Mesendoderm (in vitro differentiated cells): ENCODE results near the gene TMEM229B.

Source experiments
- DNase-seq: peaks from one replicate; pipeline ENCODE4 v3.0.0; 2013
- H2AK5ac ChIP-seq: 2 replicates; pipeline ENCODE4 v1.6.1; 2013; ENCODE audit warnings: low read length, inconsistent platforms
- H2BK120ac ChIP-seq: 2 replicates; pipeline ENCODE4 v1.6.1; 2013; ENCODE audit warnings: low read depth, mild to moderate bottlenecking, low read length, moderate library complexity, mixed read lengths
- H2BK15ac ChIP-seq: replicated peaks from 2 replicates; pipeline ENCODE4 v1.6.1; 2013; ENCODE audit warnings: low read depth, mild to moderate bottlenecking, moderate library complexity
- H2BK5ac ChIP-seq: 2 replicates; pipeline ENCODE4 v1.6.1; 2013; ENCODE audit warnings: low read length, inconsistent platforms
- H3K18ac ChIP-seq: 2 replicates; pipeline ENCODE4 v1.6.1; 2013; ENCODE audit warnings: mild to moderate bottlenecking, low read length, mixed read lengths
- H3K23ac ChIP-seq: one replicate; pipeline ENCODE4 v1.6.1; 2013; ENCODE audit warnings: low read length
- H3K27ac ChIP-seq: 2 replicates; pipeline ENCODE4 v1.5.1; 2013; ENCODE audit warnings: low read depth, mild to moderate bottlenecking, inconsistent platforms, low read length, moderate library complexity
- H3K27me3 ChIP-seq: 2 replicates; pipeline ENCODE4 v1.6.1; 2013; ENCODE audit warnings: low read length, control low read depth, mild to moderate bottlenecking, inconsistent platforms; ENCODE audit not compliant: insufficient read depth, poor library complexity
- H3K36me3 ChIP-seq: 2 replicates; pipeline ENCODE4 v1.6.1; 2013; ENCODE audit warnings: low read length, inconsistent platforms; ENCODE audit not compliant: control insufficient read depth, insufficient read depth
- H3K4ac ChIP-seq: one replicate; pipeline ENCODE4 v1.6.1; 2013; ENCODE audit warnings: low read depth, mild to moderate bottlenecking, low read length, moderate library complexity
- H3K4me1 ChIP-seq: 2 replicates; pipeline ENCODE4 v1.6.1; 2013; ENCODE audit warnings: low read depth, low read length, inconsistent platforms; ENCODE audit not compliant: control insufficient read depth
- H3K4me2 ChIP-seq: 2 replicates; pipeline ENCODE4 v1.6.1; 2013; ENCODE audit warnings: low read length
- H3K4me3 ChIP-seq: 2 replicates; pipeline ENCODE4 v1.5.1; 2013; ENCODE audit warnings: mild to moderate bottlenecking, low read length
- H3K56ac ChIP-seq: one replicate; pipeline ENCODE4 v1.6.1; 2013; ENCODE audit warnings: low read length
- H3K79me1 ChIP-seq: 2 replicates; pipeline ENCODE4 v1.6.1; 2013; ENCODE audit warnings: low read length, inconsistent platforms
- H3K79me2 ChIP-seq: 2 replicates; pipeline ENCODE4 v1.6.1; 2013; ENCODE audit warnings: mild to moderate bottlenecking, low read length; ENCODE audit not compliant: control insufficient read depth, insufficient read depth
- H3K9ac ChIP-seq: 2 replicates; pipeline ENCODE4 v1.6.1; 2013; ENCODE audit warnings: low read length, inconsistent platforms
- H4K5ac ChIP-seq: one replicate; pipeline ENCODE4 v1.6.1; 2013; ENCODE audit warnings: low read length
- H4K8ac ChIP-seq: one replicate; pipeline ENCODE4 v1.6.1; 2013; ENCODE audit warnings: low read depth, mild to moderate bottlenecking, control low read depth, low read length, moderate library complexity
- WGBS: extraction: QIAGEN DNeasy Blood & Tissue Kit; methylation state at CpG from one replicate; pipeline ENCODE4 v1.1.7; 2013; ENCODE audit warnings: low lambda C conversion rate, missing lambda C conversion rate; ENCODE audit not compliant: insufficient coverage; ENCODE audit errors: extremely low coverage; 5-methylcytosine and 5-hydroxymethylcytosine counted together

Gene TMEM229B

DNA sequence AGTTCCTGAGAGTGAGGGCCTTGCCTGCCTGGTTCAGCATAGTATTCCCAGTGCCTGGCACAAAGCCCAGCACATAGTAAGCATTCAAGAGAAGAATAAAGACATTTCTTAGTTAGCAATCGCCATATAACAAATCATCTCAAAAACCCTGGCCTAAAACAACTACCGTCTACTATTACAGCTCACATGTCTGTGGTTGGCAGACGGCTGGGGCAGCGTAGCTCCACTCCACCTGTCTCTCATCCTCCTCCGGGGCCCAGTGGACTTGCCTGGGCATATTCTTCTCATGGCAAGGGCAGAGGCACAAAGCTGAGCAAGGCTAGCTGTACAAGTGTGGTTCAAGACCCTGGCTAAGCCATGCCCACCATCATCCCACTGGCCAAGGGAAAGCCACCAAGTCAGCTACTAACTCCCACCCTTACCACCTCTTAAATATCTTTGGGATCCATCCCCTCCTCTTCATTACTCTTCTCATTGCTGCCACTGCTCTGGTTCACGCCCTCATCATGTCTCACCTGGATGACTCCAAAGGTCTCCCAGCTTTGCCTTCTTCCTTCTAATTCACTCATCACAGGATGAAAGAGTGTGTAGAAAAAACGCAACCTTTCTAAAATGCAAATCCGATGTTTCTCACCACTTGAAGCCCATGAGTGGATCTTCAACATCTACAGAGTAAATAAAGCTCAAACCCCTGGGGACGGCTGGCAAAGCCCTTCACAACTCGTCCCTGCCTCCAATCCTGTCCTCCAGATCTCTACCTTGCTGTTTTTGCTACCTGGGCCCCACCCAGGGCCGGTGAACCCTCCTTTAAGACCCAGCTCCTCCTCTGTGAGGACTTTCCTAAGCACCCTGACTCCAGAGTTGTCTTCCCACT lies 10.4 kb downstream of the TMEM229B start:
- Histone ChIP-seq H2BK120ac (no peak overlapping the region), H3K4ac (no peak overlapping the region), H3K27me3 (no peaks in the 10 kb centered on the region), H3K23ac (no peak overlapping the region), H3K27ac (no peak overlapping the region), H3K9ac (no peak overlapping the region), H3K56ac (no peak overlapping the region), H3K4me2 (no peak overlapping the region), H3K18ac (no peak overlapping the region), H2BK15ac (no peak overlapping the region), H3K36me3 (no peaks in the 10 kb centered on the region), H4K8ac (no peak overlapping the region), H2AK5ac (no peak overlapping the region), H3K79me2 (no peaks in the 10 kb centered on the region), H3K4me3 (no peak overlapping the region), H2BK5ac (no peak overlapping the region), H3K4me1 (no peaks in the 10 kb centered on the region), H4K5ac (no peak overlapping the region), H3K79me1 (no peaks in the 10 kb centered on the region)
- no CpG with 5 or more reads among the region's 11 CpGs for WGBS
- no peak for DNase-seq

DNA sequence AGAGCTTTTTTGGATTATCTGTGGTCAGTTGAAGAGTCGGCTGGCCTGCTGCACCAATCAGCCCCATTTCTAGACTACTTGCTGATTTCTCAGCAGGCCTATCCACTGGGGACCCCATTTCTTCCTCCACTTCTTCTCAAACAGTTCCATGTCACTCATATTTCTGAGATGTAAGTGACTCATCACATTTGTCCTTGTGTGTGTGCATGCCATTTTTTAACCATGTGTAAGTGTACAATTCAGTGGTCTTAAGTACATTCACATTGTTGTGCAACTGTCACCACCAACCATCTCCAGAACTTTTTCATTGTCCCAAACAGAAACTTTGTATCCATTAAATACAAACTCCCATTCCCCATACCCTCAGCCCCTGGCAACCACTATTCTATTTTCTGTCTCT lies 14.2 kb downstream of the TMEM229B start:
- Histone ChIP-seq H3K4me3 (no peak overlapping the region), H3K9ac (no peak overlapping the region), H3K36me3 (no peaks in the 10 kb centered on the region), H3K27me3 (no peaks in the 10 kb centered on the region), H2BK5ac (no peak overlapping the region), H3K23ac (no peak overlapping the region), H3K79me2 (no peaks in the 10 kb centered on the region), H3K4me1 (no peaks in the 10 kb centered on the region), H4K8ac (no peak overlapping the region), H3K4ac (no peak overlapping the region), H3K56ac (no peak overlapping the region), H3K79me1 (no peaks in the 10 kb centered on the region), H2BK120ac (no peak overlapping the region), H2BK15ac (no peak overlapping the region), H3K18ac (no peak overlapping the region), H4K5ac (no peak overlapping the region), H2AK5ac (no peak overlapping the region), H3K4me2 (no peak overlapping the region), H3K27ac (no peak overlapping the region)
- DNase-seq, result no peak
- no CpG with 5 or more reads among the region's 1 CpG for WGBS

DNA sequence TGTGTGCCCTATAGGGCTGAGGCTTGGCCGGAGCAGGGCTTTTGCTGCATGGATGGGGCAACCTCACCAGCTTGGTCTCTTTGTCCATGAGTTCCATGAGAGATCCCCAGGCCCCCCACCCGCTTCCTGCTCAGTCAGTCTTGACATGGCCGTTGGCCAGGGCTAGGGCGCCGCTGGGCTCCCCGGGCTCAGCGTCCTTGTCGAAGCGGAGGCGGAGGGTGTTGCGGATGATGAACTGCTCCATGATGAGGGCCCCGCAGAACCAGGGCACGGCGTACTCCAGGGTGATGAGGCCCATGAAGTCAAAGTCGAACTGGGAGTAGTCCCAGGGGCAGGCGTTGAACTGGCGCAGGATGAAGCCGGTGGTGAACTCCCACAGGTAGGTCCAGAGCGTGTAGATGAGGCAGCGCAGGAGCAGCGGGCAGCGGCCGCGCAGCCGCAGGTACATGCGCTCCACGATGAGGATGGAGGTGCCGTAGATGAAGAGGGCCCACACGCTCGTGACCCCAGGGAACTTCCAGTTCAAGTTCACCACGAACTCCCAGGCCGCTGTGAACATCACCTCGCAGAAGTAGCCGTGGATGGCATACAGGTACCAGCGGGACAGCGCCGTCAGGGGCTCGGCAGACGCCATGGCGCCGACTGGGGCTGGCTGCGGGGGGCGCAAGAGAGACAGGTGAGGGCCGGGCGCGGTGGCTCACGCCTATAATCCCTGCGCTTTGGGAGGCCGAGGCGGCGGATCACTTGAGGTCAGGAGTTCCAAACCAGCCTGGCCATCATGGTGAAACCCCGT lies 15.0 kb downstream of the TMEM229B start:
- H3K79me1 ChIP-seq, result no peaks in the 10 kb centered on the region
- no peak overlapping the region for H3K4me2 ChIP-seq
- no peak overlapping the region for H2BK5ac ChIP-seq
- no peaks in the 10 kb centered on the region for H3K79me2 ChIP-seq
- no peak for DNase-seq
- no peaks in the 10 kb centered on the region for H3K36me3 ChIP-seq
- H3K27ac ChIP-seq, result no peak overlapping the region
- no peak overlapping the region for H3K4ac ChIP-seq
- no peaks in the 10 kb centered on the region for H3K27me3 ChIP-seq
- H2BK15ac ChIP-seq, result no peak overlapping the region
- no peak overlapping the region for H2BK120ac ChIP-seq
- H2AK5ac ChIP-seq, result no peak overlapping the region
- H3K9ac ChIP-seq, result no peak overlapping the region
- H3K23ac ChIP-seq, result no peak overlapping the region
- H3K18ac ChIP-seq, result no peak overlapping the region
- H3K4me1 ChIP-seq, result no peaks in the 10 kb centered on the region
- H3K4me3 ChIP-seq, result no peak overlapping the region
- no peak overlapping the region for H4K5ac ChIP-seq
- H4K8ac ChIP-seq, result no peak overlapping the region
- no CpG with 5 or more reads among the region's 52 CpGs for WGBS
- no peak overlapping the region for H3K56ac ChIP-seq

DNA sequence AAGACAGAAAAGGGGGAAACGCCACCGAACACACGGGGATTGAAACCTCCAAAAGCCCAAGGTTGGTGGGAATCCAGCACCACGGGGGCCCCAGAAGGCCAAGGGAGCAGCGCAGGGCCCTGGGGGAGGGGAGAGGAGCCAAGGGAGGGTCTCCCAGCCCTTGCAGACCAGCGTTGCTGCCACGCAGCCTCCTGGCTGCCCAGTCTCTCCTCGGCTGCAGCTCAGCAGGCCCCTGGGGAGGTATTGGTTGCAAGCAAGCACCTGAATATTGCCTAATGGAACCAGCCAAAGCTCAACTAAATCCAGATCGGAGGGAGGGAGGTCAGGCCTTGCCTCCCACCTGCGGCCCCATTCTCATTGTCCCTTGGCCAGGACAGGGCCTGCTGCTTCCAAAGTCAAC lies 15.8 kb downstream of the TMEM229B start:
- Histone ChIP-seq H3K9ac (no peak overlapping the region), H3K79me2 (no peaks in the 10 kb centered on the region), H3K36me3 (no peaks in the 10 kb centered on the region), H3K4me3 (no peak overlapping the region), H2BK15ac (no peak overlapping the region), H3K56ac (no peak overlapping the region), H3K79me1 (no peaks in the 10 kb centered on the region), H3K27ac (no peak overlapping the region), H3K27me3 (no peaks in the 10 kb centered on the region), H3K4me2 (no peak overlapping the region), H3K4ac (no peak overlapping the region), H3K4me1 (no peaks in the 10 kb centered on the region), H4K8ac (no peak overlapping the region), H2BK120ac (no peak overlapping the region), H2AK5ac (no peak overlapping the region), H4K5ac (no peak overlapping the region), H3K18ac (no peak overlapping the region), H3K23ac (no peak overlapping the region), H2BK5ac (no peak overlapping the region)
- no CpG with 5 or more reads among the region's 10 CpGs for WGBS
- DNase-seq, result no peak

DNA sequence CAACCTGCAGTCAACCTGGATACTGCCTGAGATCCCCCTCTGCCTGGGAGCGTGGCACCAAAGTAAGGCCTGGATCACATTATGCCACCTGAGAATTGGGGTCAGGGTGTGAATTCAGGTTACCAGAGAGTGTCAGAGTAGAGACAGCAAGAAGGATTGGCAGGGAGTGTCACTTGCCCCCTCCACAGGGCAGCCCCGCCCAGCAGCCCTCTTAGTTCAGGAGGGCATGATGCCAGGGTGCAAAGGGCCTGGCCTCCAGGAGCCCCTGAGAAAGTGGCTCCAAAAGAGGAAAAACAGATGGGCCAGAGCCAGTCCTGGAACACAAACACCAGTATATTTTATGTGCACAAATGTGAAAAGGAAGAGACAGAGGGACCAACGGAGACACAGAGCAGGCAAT lies 18.6 kb downstream of the TMEM229B start:
- Histone ChIP-seq H3K27ac (no peak overlapping the region), H3K4me1 (no peaks in the 10 kb centered on the region), H3K56ac (no peak overlapping the region), H3K4me2 (no peak overlapping the region), H4K8ac (no peak overlapping the region), H3K4ac (no peak overlapping the region), H2BK15ac (no peak overlapping the region), H3K27me3 (no peaks in the 10 kb centered on the region), H2BK5ac (no peak overlapping the region), H4K5ac (no peak overlapping the region), H3K9ac (no peak overlapping the region), H3K4me3 (no peak overlapping the region), H2AK5ac (no peak overlapping the region), H3K18ac (no peak overlapping the region), H3K36me3 (no peaks in the 10 kb centered on the region), H2BK120ac (no peak overlapping the region), H3K23ac (no peak overlapping the region), H3K79me2 (no peaks in the 10 kb centered on the region), H3K79me1 (no peaks in the 10 kb centered on the region)
- no CpG with 5 or more reads among the region's 3 CpGs for WGBS
- no peak for DNase-seq
